Endometrial microvascular endothelial cells (primary cell): Measurements from ENCODE around the gene SP4. TPM values are rescaled to one million over a fixed set of nuclear protein-coding genes. Genes with fewer than 3 reads are reported as not detected.

Experiments used
- in situ Hi-C: cut with HindIII; loops from 2 replicates; pipeline ENCODE4 v1.10.0; 2017; ENCODE audit warnings: low sequenced_read_pairs, low pct_unique_long_range_greater_than_20kb; ENCODE audit errors: inconsistent ontology term
- total RNA-seq: library from RNA; depleted of rRNA; stranded (reverse); fragments of >200 nt; gene quantifications from one replicate; pipeline ENCODE4 v1.2.3, GENCODE V29; 2015; ENCODE audit errors: inconsistent ontology term

SP4 gene
- total RNA-seq, 1 donor from 2014 or later: 5.1 TPM

- in situ Hi-C loops: no loop called here
Measured at GRCh38 chr7:21562385-21562784, 134.5 kb downstream of the SP4 start.

Other genes with a start within 250 kb of the SP4 start
- 3.5 TPM for gene DNAH11, start 115.0 kb downstream of the SP4 start, total RNA-seq